ENCODE results near the gene LPGAT1. TPM values are rescaled to one million over a fixed set of nuclear protein-coding genes. Genes with fewer than 3 reads are reported as not detected.

Gene LPGAT1
- total and polyA plus RNA-seq, 2 of the 13 experiments (the other 11 are each of a cell fraction or from before 2014, with no cell fraction given), result 12.1 to 48.3 TPM

DNA sequence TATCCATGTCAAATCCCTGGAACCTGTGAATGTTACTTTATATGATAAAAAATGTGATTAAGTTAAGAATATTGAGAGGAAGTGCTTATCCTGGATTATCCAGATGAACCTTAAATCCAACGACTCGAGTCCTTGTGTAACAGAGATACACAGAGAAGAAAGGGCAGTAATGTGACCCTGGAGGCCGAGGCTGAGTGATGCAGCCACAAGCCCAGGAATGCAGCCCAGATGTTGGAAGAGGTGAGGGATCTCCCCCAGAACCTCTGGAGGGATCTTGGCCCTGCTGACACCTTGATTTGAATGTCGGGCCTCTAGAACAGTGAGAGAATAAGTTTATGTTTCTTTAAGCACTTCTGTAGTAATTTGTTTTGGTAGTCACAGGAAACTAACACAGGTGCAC is 18.0 kb downstream of the LPGAT1 start:
- Histone ChIP-seq H2AFZ (ENCODE audit: low read length) (no peak overlapping the region), H3K36me3 (replicated peaks in 1 of 2; ENCODE audit: control insufficient read depth in 1 of 2, insufficient read depth in 2 of 2, low read length in 2 of 2) (peaks cover 1 to 14% of the 10 kb centered on the region in 2 experiments; a peak in 2 of 5 replicates), H3K79me2 (ENCODE audit: insufficient read depth, low read length) (no peaks in the 10 kb centered on the region), H3K4me1 (ENCODE audit: insufficient read depth, low read length) (no peaks in the 10 kb centered on the region), H3K27ac (ENCODE audit: extremely low read length, insufficient read depth, low read length) (no peak overlapping the region), H3K9ac (ENCODE audit: insufficient read depth, low read depth, low read length) (no peak overlapping the region), H4K20me1 (ENCODE audit: insufficient read depth, low read length) (0 out of 2 replicates have a peak, but pooled peaks cover 2% of the 10 kb centered on the region), H3K4me2 (ENCODE audit: low read depth, low read length) (no peak overlapping the region), H3K4me3 (replicated peaks in 1 of 3; ENCODE audit: insufficient read depth in 1 of 3, low read depth in 2 of 3, low read length in 3 of 3) (no peak overlapping the region), H3K9me3 (ENCODE audit: low read length) (no peaks in the 10 kb centered on the region), H3K27me3 (ENCODE audit: control insufficient read depth in 1 of 2, insufficient read depth in 2 of 2, low read length in 2 of 2) (no peaks in the 10 kb centered on the region)
- ATAC-seq (no peak), FAIRE-seq (no peak), DNase-seq (ENCODE audit: low spot score) (no peak)
- 78% methylated on average over 4 of the region's 4 CpGs for WGBS (ENCODE audit: low lambda C conversion rate)
- intact Hi-C loops (cut with micrococcal nuclease; ENCODE audit: unreplicated experiment), result no loop called here
- TF ChIP-seq, protein P1, sequence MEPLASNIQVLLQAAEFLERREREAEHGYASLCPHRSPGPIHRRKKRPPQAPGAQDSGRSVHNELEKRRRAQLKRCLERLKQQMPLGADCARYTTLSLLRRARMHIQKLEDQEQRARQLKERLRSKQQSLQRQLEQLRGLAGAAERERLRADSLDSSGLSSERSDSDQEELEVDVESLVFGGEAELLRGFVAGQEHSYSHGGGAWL (CRISPR knock-in tag; IDR thresholded peaks at IDR 0.05), result no peak
- TF ChIP-seq YEATS4 (CRISPR knock-in tag; IDR thresholded peaks at IDR 0.05; ENCODE audit: borderline replicate concordance), result no peak
- TF ChIP-seq NFKBIZ (CRISPR knock-in tag; IDR thresholded peaks at IDR 0.05), result no peak
- no peak for TF ChIP-seq RAD51 (IDR thresholded peaks at IDR 0.05; ENCODE audit: borderline replicate concordance)
- no peak for TF ChIP-seq MZF1 (CRISPR knock-in tag; IDR thresholded peaks at IDR 0.05; ENCODE audit: borderline replicate concordance)
- TF ChIP-seq, protein P2, sequence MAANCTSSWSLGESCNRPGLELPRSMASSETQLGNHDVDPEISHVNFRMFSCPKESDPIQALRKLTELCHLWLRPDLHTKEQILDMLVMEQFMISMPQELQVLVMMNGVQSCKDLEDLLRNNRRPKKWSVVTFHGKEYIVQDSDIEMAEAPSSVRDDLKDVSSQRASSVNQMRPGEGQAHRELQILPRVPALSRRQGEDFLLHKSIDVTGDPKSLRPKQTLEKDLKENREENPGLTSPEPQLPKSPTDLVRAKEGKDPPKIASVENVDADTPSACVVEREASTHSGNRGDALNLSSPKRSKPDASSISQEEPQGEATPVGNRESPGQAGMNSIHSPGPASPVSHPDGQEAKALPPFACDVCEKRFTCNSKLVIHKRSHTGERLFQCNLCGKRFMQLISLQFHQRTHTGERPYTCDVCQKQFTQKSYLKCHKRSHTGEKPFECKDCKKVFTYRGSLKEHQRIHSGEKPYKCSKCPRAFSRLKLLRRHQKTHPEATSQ (CRISPR knock-in tag; IDR thresholded peaks at IDR 0.05; ENCODE audit: borderline replicate concordance), result no peak
- TF ChIP-seq, protein P3, sequence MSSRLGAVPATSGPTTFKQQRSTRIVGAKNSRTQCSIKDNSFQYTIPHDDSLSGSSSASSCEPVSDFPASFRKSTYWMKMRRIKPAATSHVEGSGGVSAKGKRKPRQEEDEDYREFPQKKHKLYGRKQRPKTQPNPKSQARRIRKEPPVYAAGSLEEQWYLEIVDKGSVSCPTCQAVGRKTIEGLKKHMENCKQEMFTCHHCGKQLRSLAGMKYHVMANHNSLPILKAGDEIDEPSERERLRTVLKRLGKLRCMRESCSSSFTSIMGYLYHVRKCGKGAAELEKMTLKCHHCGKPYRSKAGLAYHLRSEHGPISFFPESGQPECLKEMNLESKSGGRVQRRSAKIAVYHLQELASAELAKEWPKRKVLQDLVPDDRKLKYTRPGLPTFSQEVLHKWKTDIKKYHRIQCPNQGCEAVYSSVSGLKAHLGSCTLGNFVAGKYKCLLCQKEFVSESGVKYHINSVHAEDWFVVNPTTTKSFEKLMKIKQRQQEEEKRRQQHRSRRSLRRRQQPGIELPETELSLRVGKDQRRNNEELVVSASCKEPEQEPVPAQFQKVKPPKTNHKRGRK (CRISPR knock-in tag; IDR thresholded peaks at IDR 0.05), result no peak
- no peak for TF ChIP-seq ZNF883 (CRISPR knock-in tag; IDR thresholded peaks at IDR 0.05; ENCODE audit: not compliant biosample characterization)
- TF ChIP-seq ZBTB1 (CRISPR knock-in tag; IDR thresholded peaks at IDR 0.05; ENCODE audit: borderline replicate concordance), result no peak
- TF ChIP-seq SUZ12 (IDR thresholded peaks at IDR 0.05; ENCODE audit: low read depth, low read length), result no peak
- no peak for TF ChIP-seq FOXM1 (CRISPR knock-in tag; IDR thresholded peaks at IDR 0.05)
- no peak for TF ChIP-seq SRY (CRISPR knock-in tag; IDR thresholded peaks at IDR 0.05)
- no peak for TF ChIP-seq POLR2A (IDR thresholded peaks at IDR 0.05; ENCODE audit: insufficient read depth in 1 of 2, low read depth in 2 of 2, low read length in 2 of 2)
- ChIA-PET CTCF (ENCODE audit: low intra/inter-chr PET ratio, low total read pairs) (no interaction called here), POLR2A (no interaction called here)
- in situ Hi-C loops (cut with HindIII; ENCODE audit: extremely low pct_ligation_motif_present, low pct_unique_long_range_greater_than_20kb), result no loop called here
- no TSS peak for BruUV-seq (replicated peaks)

Data from HepG2 (cell line).